ENCODE data around the gene MEGF8.

GRCh38 chr19:42285541-42285941 is 39.9 kb upstream of the MEGF8 start:
- TF ChIP-seq EZH2phosphoT487 (IDR thresholded peaks at IDR 0.05; ENCODE audit: low read depth) (no peak), CTCF (IDR thresholded peaks at IDR 0.05; ENCODE audit: low read depth, low read length) (no peak)
